Tibial artery (tissue), 4 donors: ENCODE measurements around the gene COL4A2.
A peak's percentile ranks its signal among the peaks of the same experiment; 100 is the strongest.

Source experiments
- DNase-seq, 2 donors: peaks; one replicate each; pipeline ENCODE4 v3.0.0-alpha.2; 2019
- H3K27ac ChIP-seq, 2 donors: fragments of 200-600 bp; sonication (generic) in 1 of 2; 1 replicate in 1 of 2; 2 replicates in 1 of 2; pipeline ENCODE4 v1.5.1; 2018 to 2019; ENCODE audit warnings: mild to moderate bottlenecking in 1 of 2
- H3K27me3 ChIP-seq, 2 donors: fragments of 200-600 bp; sonication (generic) in 1 of 2; one replicate each; pipeline versions ENCODE4 v1.5.1 to v1.6.0; 2016 to 2019
- H3K36me3 ChIP-seq, 3 donors: fragments of 200-600 bp; sonication (generic) in 2 of 3; one replicate each; pipeline ENCODE4 v1.5.1; 2016 to 2019; ENCODE audit warnings: mild to moderate bottlenecking in 2 of 3
- H3K4me1 ChIP-seq, 4 donors: fragments of 200-600 bp; sonication (generic) in 2 of 4; 1 replicate in 3 of 4; 2 replicates in 1 of 4; pipeline ENCODE4 v1.5.1; 2016 to 2019
- H3K4me3 ChIP-seq, 2 donors: fragments of 200-600 bp; sonication (generic) in 1 of 2; 1 replicate in 1 of 2; 2 replicates in 1 of 2; pipeline ENCODE4 v1.5.1; 2018 to 2019; ENCODE audit warnings: mild to moderate bottlenecking in 2 of 2
- H3K9me3 ChIP-seq, 3 donors: fragments of 200-600 bp; sonication (generic) in 1 of 3; one replicate each; pipeline ENCODE4 v1.5.1; 2016 to 2019
- CTCF ChIP-seq, 2 experiments: fragments of 200-600 bp in 1 of 2; fragments of 450-650 bp in 1 of 2; IDR thresholded peaks; one replicate each; pipeline ENCODE4 v1.5.1; 2017 to 2019; ENCODE audit warnings: antibody characterized with exemption in 2 of 2, mild to moderate bottlenecking in 1 of 2, moderate library complexity in 1 of 2
- intact Hi-C: fragments of 100-400 bp; cut with DNase I; formaldehyde crosslinking; loops from one replicate; pipeline ENCODE4 v1.15.0; 2023; ENCODE audit warnings: low total_unique reads

The COL4A2 gene

DNA sequence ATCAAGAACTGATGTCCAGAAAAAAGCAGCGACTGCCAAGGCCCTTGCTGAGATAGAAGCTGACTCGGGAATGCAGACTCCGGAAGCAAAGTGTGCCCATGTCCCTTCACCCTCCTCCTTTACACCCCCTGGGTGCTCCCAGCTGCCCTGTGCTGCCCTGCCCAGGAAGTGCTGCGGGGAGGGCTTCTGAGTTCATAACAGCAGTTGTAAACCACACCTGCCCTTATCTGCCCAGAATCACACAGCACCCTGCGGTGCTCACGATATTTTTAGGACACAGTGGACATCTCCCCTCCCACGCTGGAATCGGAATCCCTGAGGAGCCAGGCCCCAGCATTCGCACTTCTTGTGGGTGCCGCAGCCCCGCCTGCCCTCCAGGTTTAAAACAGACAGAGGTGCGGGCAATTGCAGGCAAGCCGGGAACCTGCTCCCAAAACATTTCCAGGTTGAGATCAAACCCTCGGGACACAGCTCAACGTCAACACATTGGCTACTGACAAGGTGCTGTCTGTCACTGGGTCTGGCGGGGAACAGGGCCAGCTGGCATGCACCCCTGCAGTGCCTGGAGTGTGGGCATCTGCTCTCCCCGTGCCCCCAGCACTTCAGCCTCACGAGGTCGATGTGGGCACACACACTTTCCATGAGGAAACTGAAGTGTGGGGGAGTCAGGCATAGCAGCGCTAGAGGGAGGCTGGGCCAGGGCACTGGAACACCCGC is 217.6 kb downstream of the COL4A2 start:
- no peaks in the 10 kb centered on the region for H3K9me3 ChIP-seq
- intact Hi-C loops: no loop called here
- H3K36me3 ChIP-seq: no peaks in the 10 kb centered on the region
- H3K27ac ChIP-seq: peak overlapping the region; percentile 83 to 90
- DNase-seq: peak in 1 of 2 donors; percentile 89
- no peaks in the 10 kb centered on the region for H3K27me3 ChIP-seq
- no peak for TF ChIP-seq CTCF (IDR thresholded peaks at IDR 0.05)
- H3K4me1 ChIP-seq: peaks cover 23 to 99% (median 96%) of the 10 kb centered on the region in 4 donors
- H3K4me3 ChIP-seq: no peak overlapping the region

DNA sequence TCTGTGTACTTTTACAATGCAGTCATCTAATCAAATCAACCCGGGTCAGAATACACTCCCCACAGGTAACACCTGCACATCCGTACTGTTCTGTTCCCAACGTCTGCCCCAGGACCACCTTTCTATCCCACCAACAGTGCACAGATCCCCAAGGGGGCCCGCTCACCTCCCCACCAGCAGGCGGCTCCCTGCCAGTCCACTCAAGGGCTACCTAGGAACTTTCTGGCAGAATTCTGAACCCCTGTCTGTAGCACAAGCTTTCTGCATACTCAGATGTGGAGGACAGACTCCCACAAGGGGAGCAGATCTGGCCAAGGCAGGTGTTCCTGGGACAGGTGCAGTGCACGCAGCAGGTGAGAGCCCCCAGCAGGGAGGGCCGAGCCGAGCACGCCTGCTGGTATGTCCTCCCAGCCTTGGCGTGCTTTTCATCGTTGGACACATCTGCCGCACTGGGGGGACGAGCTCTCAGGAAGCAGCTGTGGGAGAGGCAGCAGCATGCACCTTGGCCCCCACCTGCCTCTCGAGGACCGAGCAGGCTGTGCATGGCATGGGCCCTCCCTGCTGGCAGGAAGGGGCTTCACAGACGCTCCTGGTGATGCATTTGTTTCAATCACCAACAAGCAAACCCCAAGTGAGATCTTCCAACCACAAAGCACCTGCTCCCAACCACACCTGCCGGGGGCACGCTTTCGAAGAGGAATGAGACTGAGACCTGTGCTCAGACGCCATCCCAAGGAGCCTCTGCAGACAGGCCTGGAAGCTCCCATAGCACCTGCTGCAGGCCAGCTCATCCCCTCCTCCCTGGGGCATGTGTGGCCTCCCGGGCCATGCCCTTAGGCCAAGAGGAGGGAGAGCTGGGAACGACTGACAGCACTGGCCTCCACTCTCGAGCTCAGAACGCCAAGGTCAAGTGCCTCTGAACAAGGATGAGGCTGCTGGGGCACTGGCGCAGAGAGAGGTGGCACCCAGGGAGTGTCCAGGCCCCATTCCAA is 218.5 kb downstream of the COL4A2 start:
- no peak for DNase-seq
- no peak for TF ChIP-seq CTCF (IDR thresholded peaks at IDR 0.05)
- Histone ChIP-seq H3K4me3 (no peak overlapping the region), H3K9me3 (no peaks in the 10 kb centered on the region), H3K27ac (peak overlapping the region; percentile 83 to 90), H3K4me1 (peaks cover 19 to 93% (median 88%) of the 10 kb centered on the region in 4 donors), H3K27me3 (no peaks in the 10 kb centered on the region), H3K36me3 (no peaks in the 10 kb centered on the region)
- intact Hi-C loops: no loop called here

DNA sequence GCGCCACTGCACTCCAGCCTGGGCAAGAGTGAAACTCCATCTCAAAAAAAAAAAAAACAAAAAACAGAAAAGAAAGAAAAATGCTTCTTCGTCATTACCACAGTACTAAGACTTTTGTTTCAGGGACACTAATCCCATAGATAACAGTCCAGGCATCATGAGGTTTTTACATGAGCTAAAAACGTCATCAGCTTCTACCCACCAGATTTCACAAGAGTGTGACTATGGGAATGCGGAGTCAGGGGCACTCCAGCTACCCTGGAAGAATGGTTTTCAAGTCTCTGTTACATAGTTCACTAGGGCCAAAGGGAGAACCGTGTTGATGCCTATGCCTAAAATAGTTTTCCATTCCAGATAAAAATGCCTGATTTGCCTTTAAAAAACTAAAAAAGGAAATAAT is 221.3 kb downstream of the COL4A2 start:
- TF ChIP-seq CTCF (IDR thresholded peaks at IDR 0.05): no peak
- peak in 1 of 2 donors; percentile 83 for DNase-seq
- H3K9me3 ChIP-seq: no peaks in the 10 kb centered on the region
- intact Hi-C loops: loop anchor here (2.0 kb wide), 1 partner anchor 72 kb away; no protein-coding TSS in a partner anchor
- H3K27me3 ChIP-seq: no peaks in the 10 kb centered on the region
- peak overlapping the region; percentile 83 to 90 for H3K27ac ChIP-seq
- no peaks in the 10 kb centered on the region for H3K36me3 ChIP-seq
- H3K4me1 ChIP-seq: peaks cover 15 to 74% (median 63%) of the 10 kb centered on the region in 4 donors
- H3K4me3 ChIP-seq: no peak overlapping the region

GRCh38 chr13:110528911-110529310 is 221.8 kb downstream of the COL4A2 start:
- Histone ChIP-seq H3K9me3 (no peaks in the 10 kb centered on the region), H3K27ac (peak overlapping the region; percentile 83 to 90), H3K27me3 (no peaks in the 10 kb centered on the region), H3K36me3 (no peaks in the 10 kb centered on the region), H3K4me3 (no peak overlapping the region), H3K4me1 (peaks cover 10 to 74% (median 59%) of the 10 kb centered on the region in 4 donors)
- TF ChIP-seq CTCF (IDR thresholded peaks at IDR 0.05): no peak
- intact Hi-C loops: loop anchor here (2.0 kb wide), 1 partner anchor 72 kb away; no protein-coding TSS in a partner anchor
- no peak for DNase-seq

DNA sequence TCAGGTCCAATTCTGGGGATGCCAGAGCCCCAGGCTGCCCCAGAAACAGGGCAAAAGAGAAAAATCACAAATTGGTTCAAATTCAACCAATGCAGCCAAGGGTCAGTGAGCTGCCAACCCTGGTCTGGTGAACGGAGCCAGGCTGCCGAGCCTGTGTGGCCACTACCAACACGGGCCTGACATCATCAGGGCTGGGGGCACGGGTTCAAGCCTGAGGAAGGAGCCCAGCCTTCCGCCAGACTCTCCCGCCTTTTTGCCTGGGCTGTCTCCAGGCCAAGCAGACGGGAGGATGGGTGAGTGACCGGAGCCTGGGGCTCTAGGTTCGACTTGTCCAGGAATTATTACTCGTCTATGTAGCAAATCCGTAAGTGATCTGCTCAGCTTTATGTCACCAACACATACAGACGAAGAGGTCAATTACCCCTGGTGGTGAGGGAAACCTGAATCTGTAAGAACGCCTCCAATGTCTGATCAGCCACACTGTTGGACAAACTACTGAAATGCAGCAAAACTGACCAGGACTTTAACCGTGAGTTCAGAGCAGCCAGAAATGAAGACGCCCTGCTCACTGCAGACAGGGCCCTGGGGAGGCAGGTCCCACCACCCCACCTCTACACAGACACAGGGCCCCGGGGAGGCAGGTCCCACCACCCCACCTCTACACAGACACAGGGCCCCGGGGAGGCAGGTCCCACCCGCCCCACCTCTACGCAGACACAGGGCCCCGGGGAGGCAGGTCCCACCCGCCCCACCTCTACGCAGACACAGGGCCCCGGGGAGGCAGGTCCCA is 222.6 kb downstream of the COL4A2 start:
- Histone ChIP-seq H3K4me3 (no peak overlapping the region), H3K9me3 (no peaks in the 10 kb centered on the region), H3K4me1 (peaks cover 8 to 72% (median 52%) of the 10 kb centered on the region in 4 donors), H3K27ac (peak overlapping the region; percentile 83 to 90), H3K27me3 (no peaks in the 10 kb centered on the region), H3K36me3 (no peaks in the 10 kb centered on the region)
- no peak for TF ChIP-seq CTCF (IDR thresholded peaks at IDR 0.05)
- intact Hi-C loops: loop anchor here (2.0 kb wide), 1 partner anchor 73 kb away; no protein-coding TSS in a partner anchor
- DNase-seq: peak in 1 of 2 donors; percentile 86
